Cortex of kidney (tissue), 1 donor: Measurements from ENCODE around the gene SCYL3.

Experiments used
- DNase-seq: peaks from one replicate; lab custom pipeline; 2025; lab: John Stamatoyannopoulos, UW

SCYL3 gene

DNA sequence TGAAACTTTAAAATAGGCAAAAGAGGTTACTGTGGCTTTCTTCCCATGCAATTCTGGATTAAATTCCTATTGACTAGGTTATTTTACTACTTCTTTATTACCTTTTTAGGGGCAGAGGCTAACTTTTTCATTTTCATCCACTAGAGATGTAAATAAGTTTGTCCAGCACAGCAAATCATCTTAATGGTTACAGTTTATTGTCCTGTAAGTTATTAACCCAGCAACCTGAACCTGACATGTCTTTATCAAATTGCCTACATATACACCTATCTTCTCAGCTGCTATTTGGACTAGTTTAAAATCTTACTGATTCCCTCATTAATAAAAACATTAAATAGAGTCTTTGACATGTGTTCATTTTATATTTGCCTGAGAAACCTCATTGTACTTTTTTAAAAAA lies 6.9 kb upstream of the SCYL3 start:
- no peak for DNase-seq

DNA sequence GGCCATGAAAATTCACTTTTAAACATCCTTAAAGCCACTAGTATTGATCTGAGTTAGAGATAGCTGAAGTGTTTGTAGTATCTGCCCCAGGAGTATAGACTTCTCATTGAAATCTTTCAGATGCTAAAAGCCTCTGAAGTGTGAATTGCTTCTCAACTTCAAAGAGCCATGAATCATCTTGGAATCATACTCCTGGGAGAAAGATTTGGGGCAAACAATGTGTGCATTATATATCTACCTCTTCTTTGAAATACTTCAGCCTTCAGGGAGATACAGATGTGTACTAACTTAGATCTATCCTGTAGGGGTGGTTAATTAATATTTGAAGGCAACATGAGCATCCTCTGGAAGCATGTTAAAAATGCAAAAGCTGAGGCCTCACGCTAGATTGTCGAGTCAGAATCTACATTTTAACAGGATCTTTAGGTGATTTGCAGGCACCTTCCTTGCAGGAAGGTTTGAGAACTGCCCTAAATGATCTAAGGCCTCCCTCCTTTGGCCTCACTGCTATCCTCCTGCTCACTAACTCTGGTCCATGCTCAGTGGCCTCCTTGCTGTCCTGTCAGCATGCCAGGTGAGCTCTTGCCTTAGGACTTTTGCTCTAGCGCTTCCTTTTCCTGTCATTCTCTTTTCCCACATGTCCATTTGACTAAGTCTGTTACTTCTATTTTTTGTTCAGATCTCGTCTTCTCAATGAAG lies 6.0 kb upstream of the SCYL3 start:
- no peak for DNase-seq

DNA sequence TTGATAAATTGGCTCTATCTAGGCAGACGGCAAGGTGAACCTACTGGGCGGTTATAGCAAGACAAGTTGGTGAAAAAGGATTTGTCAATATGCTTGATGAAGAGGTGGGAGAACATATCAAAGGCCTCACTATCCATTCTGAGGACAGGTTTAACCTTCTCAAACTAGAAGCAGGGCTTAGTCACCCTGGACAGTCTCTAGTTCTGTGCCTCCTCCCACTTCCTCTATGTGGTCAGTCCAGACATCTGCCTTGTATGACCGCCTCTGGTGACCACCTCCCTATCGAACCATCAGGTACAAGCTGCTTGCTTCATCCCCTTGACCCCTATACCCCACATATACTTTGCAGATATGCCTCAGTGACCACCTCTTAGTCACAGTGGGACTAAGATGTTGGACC lies 2.3 kb upstream of the SCYL3 start:
- no peak for DNase-seq

DNA sequence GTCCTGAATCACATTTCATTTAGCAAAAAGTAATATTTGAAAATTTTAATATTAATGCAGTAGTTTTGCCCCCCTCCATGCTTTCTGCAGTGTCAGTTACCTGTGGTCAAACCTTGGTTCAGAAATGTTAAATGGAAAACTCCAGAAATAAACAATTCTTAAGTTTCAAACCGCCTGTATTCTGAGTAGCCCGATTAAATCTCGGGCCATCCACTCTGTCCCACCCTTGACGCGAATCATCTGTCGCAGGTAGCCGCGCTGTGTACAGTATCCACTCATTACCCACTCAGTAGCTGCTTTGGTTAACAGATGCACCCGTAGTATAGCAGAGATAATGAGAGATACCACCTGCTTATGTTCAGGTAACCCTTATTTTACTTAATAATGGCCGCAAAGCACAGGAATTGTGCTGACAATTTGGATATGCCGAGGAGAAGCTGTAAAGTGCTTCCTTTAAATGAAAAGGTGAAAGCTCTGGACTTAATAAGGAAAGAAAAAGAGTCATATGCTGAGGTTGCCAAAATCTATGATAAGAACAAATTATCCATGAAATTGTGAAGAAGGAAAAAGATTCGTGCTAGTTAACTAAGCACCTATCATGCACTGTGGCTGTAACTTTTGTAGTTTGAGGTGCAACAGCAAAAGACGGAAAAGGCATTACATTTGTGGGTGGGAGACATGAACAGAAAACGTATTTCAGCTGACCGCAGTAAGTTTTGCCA lies 889 bp upstream of the SCYL3 start:
- DNase-seq = no peak

DNA sequence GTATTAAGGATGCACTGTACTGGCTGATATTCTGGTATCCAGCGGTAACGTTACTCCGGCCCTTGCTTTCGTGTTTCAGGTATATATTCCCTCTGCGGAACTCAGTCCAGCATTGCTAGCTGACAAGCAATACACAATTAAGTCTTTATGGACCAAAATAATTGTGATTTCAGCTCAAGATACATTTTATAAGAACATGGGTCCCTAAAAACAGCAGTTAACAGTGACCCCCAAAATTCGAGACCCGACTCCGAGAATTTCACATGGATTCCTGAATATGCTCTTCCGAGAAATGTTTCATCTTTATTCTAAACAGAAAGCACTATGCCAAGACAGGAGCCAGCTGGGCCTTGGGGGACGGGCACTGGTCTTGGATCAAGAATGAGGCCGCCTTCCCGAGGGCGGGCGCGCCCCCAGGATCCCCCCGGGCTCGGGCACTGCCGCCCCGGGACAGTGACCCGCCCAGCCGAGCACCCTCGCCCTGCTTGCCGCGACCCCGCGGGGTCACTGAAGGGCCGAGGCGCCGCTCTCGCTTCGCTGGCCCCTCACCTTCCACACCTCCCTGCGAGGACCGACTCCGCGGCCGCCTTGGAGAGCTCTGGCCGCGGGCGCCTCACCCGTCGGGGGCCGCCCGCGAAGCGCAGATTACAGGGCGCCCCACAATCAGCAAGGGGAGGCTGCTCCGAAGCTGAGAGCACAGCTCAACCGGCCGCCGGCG lies 610 bp downstream of the SCYL3 start:
- no peak for DNase-seq

DNA sequence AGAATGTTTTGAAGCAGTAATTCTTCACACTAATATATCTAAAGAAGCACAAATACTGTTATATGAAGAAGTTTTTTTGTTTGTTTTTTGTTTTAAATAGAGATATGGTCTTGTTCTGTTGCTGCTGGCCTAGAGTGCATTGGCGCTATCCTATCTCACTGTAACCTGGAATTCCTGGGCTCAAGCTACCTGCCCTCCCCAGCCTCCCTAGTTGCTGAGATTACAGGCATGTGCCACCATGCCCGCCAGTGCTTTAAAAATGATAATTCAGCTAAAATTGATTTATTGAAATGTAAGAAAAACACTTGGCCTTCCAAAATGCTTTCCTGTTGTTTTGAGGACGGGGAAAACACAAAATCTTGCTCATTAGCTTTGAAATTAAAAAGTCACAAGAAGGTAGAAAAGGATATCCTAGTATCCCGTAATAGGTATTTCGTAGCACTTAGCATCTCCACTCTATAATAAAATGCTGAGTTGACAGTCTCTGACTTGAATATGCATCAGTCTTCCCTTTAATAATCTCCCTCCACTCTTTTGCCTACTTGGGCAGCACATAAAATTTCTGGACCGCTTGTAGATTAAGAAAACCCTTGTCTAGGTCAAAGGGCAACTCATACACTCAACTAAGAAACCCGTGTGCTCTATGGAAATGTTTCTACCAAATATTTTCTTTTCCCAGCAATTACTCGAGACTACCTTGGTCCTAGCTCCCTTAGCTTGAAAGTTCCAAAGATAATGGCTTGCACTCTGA lies 1.3 kb downstream of the SCYL3 start:
- no peak for DNase-seq

DNA sequence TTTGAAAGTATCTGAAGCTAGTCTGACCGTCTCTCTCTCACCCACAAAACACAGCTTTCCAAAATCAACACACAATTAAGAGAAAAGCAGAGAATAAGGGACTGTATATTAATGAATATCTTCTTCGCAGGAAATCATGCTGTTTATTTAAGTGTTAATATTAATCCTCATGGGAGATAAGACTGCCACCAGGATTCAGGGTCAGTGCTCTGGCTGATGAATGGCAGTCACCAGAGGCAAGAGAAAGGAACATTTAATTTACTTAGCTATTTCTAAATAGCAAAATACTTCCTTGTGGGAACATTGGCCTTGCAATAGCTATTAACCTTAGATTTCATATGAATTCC lies 2.2 kb downstream of the SCYL3 start:
- no peak for DNase-seq

DNA sequence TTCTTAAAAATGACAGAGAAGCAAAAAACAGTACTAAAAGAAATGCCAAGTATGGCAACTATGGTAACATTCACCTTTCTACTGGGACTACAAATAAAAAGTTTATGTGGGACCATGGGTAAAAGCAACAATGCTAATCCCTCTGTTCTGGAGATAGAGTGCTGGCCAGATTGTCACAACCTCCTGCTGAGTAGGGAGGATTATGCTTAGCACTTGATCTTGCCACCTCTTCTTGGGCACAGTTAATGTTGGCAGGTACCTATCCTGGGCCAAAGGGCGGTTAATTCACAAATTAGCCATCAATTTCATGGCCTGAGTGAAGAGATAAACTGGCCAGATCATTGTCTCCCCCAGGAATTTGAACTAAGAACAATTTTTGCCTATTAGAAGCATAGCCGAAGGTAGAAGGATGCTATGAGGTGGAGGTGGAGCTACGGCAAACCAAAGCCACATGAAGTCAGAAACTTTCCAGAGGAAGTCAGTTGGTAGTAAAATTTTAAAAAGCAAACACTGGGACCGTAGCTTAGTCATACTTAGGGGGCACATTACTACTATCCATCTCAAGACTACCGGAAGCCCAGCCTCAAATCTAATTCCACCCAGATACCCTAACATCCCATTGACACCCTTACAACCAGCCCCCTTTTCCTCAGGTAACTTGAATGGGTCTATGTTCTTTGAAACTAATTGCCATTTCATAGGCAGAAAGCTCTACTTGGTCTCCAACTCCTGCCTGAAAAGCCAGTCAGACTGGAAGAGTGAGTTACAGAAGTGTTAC lies 2.7 kb downstream of the SCYL3 start:
- no peak for DNase-seq

DNA sequence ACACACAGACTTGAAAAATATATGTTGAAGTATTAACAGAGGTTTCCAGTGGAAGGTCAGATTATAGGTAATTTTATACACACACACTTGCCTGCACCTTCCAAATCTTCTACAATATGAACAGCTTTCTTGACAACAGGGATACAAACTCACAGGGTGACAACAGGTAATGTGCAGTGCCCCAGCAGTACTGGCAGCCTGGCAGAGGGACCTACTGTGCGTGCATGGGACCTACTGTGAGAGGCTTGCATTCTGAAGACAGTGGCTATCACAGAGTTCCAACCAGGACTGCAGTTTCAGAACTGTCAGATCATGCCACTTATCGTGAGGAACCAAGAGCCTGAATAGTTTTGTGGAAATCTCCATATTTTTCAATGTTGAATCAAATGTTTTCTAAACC lies 3.8 kb downstream of the SCYL3 start:
- DNase-seq = no peak

DNA sequence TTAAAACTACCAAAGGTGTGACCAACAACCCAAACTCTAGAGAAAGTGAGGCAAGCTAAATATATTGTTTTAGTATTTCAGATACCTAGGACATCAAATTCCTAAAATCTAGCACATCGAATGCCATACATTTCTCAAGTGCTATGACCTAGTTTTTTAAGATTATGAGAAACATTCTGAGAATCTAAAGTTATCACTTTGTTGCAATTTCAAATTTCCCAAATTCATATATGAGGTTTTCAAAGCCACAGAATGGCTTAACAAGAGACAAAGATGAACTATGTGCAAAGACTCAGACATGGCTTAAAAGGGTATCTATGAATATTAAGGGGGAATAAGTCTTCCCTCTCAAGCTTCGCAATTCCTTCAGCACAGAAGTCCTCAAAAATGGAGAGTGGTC lies 6.8 kb downstream of the SCYL3 start:
- DNase-seq = no peak

DNA sequence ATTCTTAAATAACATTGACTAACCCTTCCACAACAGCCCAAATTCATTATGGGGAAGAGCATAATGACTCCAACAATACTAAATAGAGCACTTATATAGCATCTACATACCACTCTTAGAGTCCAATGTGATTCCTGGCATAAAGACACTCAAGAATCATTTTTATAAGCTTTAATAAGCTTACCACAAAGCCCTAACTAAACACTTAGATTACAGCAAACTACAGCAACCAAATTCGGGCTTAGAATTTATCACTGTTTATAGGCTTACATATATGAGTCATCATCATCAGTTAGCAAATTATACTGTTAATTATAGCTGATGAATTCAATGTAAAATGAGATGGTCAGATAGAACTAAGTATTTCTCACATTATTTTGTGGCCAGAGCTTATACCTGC lies 7.3 kb downstream of the SCYL3 start:
- DNase-seq = no peak

DNA sequence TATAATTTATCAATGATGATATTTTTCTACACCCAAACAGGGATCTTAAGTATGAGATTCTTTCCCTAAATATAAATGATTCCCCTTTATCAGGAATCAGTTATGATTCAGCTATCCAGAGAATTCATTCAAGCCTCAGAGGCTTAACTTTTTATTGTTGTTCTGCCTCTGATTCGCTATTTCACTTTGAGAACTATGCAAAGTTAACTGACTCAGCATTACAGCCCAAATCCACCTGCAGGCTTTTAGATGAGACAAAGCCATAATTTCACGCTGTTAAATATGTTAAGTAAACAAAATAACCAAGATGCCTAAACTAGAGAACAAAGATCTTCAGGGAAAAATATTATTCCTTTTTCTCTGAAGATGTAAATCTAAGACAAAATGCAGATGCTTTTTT lies 8.5 kb downstream of the SCYL3 start:
- DNase-seq = no peak

DNA sequence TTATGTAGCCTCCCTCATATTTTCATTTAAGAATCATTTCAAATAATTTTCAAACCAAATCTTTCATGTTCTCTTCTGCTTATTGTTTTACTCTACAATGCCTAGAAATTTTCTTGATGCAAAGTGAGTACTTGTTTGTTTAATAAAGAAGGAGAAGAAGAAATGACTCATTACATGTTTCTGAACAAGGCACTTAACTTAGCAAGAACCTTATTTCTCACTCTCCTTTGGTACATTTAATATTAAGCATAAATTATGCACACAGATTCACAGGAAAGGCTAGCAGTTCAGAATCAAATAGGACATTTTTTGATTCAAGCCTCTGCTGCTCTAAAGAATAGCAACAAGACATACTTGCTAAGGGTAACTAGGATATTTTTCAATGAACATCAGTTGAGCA lies 9.1 kb downstream of the SCYL3 start:
- DNase-seq = no peak

DNA sequence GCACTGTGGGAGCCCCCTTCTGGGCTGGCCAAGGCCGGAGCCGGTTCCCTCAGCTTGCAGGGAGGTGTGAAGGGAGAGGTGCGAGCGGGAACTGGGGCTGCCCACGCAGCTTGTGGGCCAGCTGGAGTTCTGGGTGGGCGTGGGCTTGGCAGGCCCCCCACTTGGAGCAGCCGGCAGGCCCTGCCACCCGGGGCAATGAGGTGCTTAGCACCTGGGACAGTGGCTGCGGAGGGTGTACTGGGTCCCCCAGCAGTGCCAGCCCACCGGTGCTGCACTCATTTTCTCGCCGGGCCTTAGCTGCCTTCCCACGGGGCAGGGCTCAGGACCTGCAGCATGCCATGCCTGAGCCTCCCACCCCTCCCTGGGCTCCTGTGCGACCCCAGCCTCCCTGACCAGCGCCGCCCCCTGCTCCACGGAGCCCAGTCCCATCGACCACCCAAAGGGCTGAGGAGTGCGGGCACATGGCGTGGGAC lies 11.6 kb downstream of the SCYL3 start:
- DNase-seq = no peak

DNA sequence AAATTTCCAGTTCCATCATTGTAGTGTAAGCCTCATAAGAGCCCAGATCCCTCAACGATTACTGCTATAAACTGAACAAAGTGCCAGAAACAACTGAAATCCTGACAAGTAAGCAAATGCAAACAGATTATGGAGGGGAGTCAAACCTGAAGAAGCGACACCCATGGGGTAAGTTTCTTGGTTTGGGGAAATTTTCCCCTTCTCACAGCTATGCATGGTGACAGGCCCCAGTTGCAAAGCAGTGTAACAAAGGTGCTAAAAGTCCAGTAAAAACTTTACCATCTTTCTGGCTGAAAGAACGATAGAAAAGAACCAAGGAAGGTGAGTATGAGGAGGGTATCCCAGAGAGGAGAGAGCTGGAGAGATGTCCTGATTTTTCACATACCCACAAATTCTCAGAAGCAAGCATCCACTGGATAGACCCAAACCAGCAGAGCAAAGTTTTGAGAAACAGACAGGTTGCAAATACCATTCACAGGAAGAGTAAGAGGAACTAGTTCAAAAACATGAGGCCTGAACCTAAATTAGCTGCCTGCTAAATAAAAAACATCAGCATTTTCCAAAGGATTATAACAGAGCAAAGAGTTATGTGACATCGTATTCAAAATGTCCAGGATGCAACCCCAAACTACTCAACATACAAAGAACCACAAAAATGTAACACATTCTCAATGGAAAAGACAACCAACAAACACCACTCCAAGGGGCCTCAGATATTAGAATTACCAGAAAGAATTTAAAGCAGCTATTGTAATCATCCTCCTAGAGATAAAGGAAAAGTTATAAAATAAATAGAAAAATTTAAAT lies 14.5 kb downstream of the SCYL3 start:
- DNase-seq = no peak

DNA sequence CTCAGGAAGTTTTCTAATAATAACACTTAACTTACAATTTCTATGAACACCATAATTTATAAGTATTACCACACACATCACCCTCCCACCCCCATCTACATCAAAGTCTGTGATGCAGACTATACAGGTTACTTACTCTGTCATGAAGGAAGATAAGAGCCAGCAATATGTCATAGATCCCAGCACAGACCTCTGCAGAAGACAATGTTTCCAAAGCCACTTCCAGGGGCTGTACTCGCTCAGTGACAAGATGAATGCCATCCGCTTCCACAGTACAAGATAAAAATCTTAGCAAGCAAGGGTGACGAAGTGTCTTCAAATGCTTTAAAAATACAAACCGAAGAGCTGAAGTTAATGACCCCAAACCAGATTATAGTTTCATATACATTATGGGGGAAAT lies 15.2 kb downstream of the SCYL3 start:
- DNase-seq = no peak

DNA sequence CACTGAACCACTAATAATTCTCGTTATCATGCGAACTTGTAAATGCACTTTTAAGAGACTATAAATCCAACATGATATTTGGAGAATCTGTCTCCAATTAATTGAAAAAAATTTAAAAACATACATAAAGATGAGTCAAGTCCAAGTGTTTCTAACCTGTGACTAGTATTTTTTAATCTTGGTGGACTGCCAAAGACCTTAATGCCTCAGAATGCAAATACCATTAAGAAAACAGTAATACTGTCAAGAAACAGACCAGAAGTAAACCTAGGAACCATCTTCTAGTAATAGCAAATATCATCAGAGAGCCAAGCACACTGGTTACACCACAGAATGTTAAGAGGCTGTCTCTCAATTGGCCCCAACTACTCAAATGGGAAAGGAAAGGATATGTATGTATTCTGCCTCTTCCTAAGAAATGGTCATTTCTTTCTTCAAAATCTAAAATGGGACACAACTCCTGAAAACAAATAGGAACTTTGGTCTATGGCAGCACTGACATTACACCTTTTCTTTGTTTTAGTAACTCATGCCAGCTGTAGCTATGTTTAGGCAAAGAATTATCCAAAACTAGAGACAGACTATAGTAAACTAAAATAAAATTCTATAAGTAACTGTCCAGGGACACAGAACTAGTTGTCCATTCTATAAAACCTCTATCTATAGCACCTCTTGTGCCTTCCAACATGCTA lies 15.8 kb downstream of the SCYL3 start:
- DNase-seq = no peak

DNA sequence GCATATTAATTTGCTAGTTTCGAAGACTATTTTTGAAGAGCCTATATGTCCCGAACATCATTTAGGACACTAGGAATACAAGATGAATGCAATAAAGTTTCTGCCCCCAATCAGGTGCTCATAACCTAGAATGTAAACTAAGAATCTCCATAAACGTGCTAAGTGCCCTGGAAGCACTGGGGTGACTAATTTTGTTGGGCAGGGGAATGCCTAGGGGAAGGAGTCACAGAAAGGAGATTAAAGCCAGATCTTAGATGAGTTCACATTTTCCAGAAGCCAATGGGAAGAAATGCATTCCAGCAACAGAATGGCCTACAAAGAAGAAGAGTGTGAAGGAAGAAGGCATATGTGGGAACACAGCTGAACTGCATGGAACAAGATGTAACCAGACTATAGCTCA lies 19.5 kb downstream of the SCYL3 start:
- no peak for DNase-seq

DNA sequence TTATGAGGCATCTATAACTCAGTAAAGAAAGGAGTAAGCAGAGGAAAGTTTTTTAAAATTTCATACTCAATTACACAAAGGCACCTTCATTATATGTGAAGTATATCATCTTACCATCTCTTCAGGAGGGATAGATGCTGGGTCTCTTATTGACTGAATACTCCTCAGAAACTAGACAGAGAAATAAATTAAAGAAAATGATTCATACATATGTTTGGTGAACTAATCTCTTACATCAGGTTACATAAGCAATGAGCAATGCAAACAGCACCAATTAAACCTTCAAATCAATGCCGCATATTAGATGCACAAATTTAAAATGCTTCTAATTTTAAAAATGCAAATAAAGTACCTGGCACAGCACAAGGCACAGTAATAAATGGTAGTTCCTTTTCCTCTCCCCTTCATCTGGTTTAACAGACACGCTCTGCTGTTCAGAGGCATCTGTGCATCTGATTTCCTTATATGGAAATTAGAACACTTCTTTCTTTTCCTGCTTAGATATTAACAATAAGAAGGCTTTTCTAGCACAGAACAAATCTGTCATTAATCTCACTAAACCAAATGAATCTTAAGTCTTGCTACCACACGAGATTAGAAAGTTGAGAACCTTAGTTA lies 20.0 kb downstream of the SCYL3 start:
- DNase-seq = no peak

DNA sequence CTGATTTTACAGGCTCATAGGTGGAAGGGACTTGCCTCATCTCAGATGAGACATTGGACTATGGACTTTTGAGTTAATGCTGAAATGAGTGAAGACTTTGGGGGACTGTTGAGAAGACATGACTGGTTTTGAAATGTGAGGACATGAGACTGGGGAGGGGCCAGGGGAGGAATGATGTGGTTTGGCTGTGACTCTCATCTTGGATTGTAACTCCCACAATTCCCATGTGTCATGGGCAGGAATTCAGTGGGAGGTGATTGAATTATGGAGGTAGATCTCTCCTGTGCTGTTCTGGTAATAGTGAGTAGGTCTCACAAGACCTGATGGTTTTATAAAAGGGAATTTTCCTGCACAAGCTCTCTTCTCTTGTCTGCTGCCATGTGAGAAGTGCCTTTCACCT lies 20.8 kb downstream of the SCYL3 start:
- no peak for DNase-seq
